22Rv1 (cell line): ENCODE data around the gene USP54.

Source experiments
- H3K27ac ChIP-seq: fragments of 450-650 bp; 2 replicates; pipeline ENCODE4 v1.5.1; 2017
- ZFX ChIP-seq: fragments of 450-650 bp; IDR thresholded peaks from 2 replicates; pipeline ENCODE4 v1.6.1; 2017; ENCODE audit warnings: antibody characterized with exemption, borderline replicate concordance
- TF ChIP-seq, protein P1 (sequence below): fragments of 450-650 bp; IDR thresholded peaks from 2 replicates; pipeline ENCODE4 v1.5.1; 2017; ENCODE audit warnings: mild to moderate bottlenecking

The USP54 gene

DNA sequence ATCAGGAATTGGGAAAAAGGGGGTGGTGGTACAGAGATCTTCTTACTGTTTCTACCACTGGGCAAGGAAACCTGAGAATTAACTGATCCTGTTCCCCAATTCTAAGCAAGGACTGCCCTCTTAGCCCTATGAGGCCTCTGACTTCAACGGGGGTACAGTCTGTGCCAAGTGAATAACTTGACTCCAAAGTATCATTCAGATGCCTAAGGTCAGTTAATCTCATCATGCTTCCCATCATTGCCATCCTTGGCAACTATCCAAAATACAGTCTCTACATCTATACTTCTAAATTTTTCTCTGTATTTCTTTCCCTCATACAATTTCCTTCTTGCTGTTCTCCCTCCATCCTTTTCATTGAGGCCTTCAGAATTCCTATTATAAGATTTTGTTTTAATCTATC lies 105.8 kb downstream of the USP54 start:
- no peak overlapping the region for H3K27ac ChIP-seq
- TF ChIP-seq ZFX: no peak
- TF ChIP-seq, protein P1, sequence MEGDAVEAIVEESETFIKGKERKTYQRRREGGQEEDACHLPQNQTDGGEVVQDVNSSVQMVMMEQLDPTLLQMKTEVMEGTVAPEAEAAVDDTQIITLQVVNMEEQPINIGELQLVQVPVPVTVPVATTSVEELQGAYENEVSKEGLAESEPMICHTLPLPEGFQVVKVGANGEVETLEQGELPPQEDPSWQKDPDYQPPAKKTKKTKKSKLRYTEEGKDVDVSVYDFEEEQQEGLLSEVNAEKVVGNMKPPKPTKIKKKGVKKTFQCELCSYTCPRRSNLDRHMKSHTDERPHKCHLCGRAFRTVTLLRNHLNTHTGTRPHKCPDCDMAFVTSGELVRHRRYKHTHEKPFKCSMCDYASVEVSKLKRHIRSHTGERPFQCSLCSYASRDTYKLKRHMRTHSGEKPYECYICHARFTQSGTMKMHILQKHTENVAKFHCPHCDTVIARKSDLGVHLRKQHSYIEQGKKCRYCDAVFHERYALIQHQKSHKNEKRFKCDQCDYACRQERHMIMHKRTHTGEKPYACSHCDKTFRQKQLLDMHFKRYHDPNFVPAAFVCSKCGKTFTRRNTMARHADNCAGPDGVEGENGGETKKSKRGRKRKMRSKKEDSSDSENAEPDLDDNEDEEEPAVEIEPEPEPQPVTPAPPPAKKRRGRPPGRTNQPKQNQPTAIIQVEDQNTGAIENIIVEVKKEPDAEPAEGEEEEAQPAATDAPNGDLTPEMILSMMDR: no peak

DNA sequence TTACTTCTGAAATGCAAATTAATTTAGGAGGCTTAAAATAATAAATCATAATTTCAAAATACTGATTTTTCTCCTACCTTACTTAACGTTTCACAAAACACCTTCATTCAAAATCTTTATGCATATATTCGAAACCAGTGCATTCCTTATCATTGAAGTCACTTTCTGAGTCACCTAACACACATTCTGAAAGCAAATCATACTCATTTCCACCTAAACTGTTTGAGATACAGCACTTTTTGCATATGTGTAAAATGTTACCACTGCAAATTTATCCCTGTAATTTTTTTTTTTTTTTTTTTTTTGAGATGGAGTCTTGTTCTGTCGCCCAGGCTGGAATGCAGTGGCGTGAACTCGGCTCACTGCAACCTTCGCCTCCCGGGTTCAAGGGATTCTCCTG lies 111.0 kb downstream of the USP54 start:
- TF ChIP-seq, protein P1: no peak
- no peak for TF ChIP-seq ZFX
- H3K27ac ChIP-seq: no peak overlapping the region

DNA sequence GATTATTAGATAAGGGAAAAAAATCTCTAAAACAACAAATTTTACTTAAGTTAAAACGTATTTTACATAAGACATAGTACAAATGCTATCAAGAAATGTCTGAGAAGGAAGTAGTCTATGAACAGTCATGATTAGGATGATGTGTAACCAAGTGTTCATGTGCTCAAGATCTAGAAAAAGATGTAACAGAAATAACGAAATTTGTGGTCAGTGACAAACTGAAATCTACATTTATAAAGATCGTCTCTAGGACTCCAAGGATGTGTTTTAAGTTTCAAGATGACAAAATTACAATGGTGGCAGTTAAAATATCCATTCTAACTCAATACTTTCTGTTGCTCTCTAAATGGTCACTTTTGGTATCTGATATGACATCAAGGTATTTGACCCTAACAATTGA lies 112.5 kb downstream of the USP54 start:
- no peak for TF ChIP-seq ZFX
- TF ChIP-seq, protein P1: no peak
- H3K27ac ChIP-seq: no peak overlapping the region

DNA sequence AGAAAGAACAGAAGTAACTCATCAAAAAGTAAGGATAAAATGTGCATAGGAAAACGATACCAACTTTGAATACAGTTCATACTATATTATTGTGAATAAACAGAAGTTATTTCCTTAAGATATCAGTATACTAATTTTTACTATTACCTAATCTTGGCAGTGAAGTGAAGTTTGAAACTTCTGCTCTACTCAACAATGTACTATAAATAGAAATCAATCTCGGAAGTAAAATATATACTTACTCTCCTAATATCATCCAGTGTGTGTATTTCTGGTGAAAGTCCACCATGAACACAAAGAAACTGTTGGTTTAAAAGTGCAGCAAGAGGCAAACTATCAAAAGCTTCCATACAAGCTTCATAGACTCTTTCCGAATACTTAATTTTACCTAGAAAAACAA lies 119.9 kb downstream of the USP54 start:
- TF ChIP-seq ZFX: no peak
- TF ChIP-seq, protein P1: no peak
- H3K27ac ChIP-seq: no peak overlapping the region

DNA sequence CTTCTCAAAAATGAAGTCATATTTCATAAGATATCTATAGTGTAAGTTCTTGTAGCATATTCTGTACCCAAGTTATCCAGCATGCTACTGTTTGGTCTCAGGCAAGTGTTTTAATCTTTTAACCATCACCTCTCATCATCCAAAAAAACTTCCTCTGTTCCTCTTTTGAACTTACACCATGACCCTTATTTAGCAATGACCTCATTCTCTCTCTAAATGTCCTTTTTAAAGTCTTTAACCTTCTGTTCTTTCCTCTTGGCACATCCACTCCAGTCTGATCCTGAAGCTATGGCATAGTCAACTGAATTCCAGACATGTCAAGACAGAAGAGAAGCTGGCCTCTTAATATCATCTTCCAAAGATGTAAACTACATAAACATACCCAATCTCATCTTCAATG lies 121.6 kb downstream of the USP54 start:
- H3K27ac ChIP-seq: no peak overlapping the region
- TF ChIP-seq ZFX: no peak
- TF ChIP-seq, protein P1: no peak

DNA sequence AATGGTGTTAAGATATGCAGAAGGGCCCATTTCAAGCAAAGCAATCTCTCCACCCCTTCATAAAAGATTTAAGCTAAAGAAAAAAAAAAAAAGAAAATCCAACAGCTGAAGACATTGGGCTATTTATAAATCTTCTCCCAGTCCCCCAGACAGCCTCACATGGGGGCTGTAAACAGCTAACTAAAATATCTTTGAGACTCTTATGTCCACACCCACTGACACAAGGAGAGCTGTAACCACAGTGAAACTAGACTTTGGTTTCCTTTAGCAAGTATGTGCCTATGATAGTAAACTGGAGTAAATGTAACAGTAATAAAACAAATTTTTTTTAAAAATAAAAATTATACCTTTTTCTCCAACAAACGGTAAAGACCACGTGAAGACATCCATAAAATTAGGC lies 123.9 kb downstream of the USP54 start:
- TF ChIP-seq, protein P1: no peak
- no peak for TF ChIP-seq ZFX
- H3K27ac ChIP-seq: no peak overlapping the region

DNA sequence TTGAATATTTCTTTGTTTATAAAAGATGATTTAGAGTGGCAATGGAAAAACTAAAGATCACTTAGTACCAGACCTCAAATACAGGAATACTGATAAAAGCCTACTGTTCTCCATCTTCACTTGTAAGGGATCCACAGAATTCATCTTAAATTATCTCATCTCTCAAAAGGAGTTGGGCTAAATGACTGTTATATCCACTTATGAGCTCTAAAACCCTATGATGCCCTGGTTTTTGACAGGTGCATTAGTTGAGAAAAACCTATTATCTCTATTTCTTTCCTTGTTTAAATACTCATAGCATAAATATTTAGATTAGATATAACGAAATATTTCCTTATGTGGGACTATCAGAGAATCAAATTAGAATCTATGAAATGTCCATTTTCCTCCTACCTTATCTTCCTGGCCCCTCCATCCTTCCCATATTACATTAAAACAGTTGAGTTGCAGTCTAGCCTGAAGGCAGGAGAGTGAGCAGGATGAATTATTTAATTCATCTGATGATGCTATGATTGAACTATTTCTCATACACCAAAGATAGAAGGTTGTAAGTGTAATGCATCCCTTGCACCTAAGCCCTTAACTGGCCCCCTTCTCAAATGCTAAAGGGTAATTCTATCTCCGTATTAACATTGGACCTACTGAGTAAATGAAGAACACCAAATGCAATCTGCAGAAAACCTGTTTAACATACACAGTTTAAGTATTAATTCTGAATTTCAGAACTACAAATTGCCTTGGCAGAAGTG lies 125.0 kb downstream of the USP54 start:
- H3K27ac ChIP-seq: no peak overlapping the region
- TF ChIP-seq, protein P1: no peak
- TF ChIP-seq ZFX: no peak
